ENCODE results near the gene HES1. TPM values are rescaled to one million over a fixed set of nuclear protein-coding genes. Genes with fewer than 3 reads are reported as not detected.

HES1 gene
- total RNA-seq, 3 donors from 2014 or later = 6.6 to 110 (median 87.2) TPM

GRCh38 chr3:194103505-194103904, 32.4 kb upstream of the HES1 start:
- Histone ChIP-seq H3K36me3 (no peaks in the 10 kb centered on the region), H3K27ac (no peak overlapping the region), H3K27me3 (no peaks in the 10 kb centered on the region), H3K9me3 (no peaks in the 10 kb centered on the region), H3K4me3 (no peak overlapping the region), H3K4me1 (no peaks in the 10 kb centered on the region)
- DNase-seq (ENCODE audit: low spot score in 2 of 2) = no peak
- intact Hi-C loops (cut with DNase I; ENCODE audit: low total_unique reads) = no loop called here
- no peak for TF ChIP-seq POLR2AphosphoS5 (IDR thresholded peaks at IDR 0.05)
- no peak for TF ChIP-seq CTCF (IDR thresholded peaks at IDR 0.05)
- no peak for TF ChIP-seq POLR2A (IDR thresholded peaks at IDR 0.05)

- intact Hi-C loops (cut with DNase I; ENCODE audit: low total_unique reads) = no loop called here
- H3K4me1 ChIP-seq = no peaks in the 10 kb centered on the region
These were observed 31.8 kb upstream of the HES1 start for GRCh38 chr3:194103983-194104751.

GRCh38 chr3:194105292-194105691, 30.7 kb upstream of the HES1 start:
- intact Hi-C loops (cut with DNase I; ENCODE audit: low total_unique reads) = no loop called here
- Histone ChIP-seq H3K9me3 (no peaks in the 10 kb centered on the region), H3K4me3 (no peak overlapping the region), H3K27me3 (no peaks in the 10 kb centered on the region), H3K27ac (no peak overlapping the region), H3K36me3 (no peaks in the 10 kb centered on the region), H3K4me1 (no peaks in the 10 kb centered on the region)
- TF ChIP-seq CTCF (IDR thresholded peaks at IDR 0.05) = no peak
- no peak for TF ChIP-seq POLR2A (IDR thresholded peaks at IDR 0.05)
- no peak for TF ChIP-seq POLR2AphosphoS5 (IDR thresholded peaks at IDR 0.05)
- no peak for DNase-seq (ENCODE audit: low spot score in 2 of 2)

More at GRCh38 chr3:194103983-194104751, 31.8 kb upstream of the HES1 start:
- TF ChIP-seq CTCF (IDR thresholded peaks at IDR 0.05) (no peak), POLR2AphosphoS5 (IDR thresholded peaks at IDR 0.05) (no peak), POLR2A (IDR thresholded peaks at IDR 0.05) (no peak)
- no peaks in the 10 kb centered on the region for H3K9me3 ChIP-seq
- no peak overlapping the region for H3K27ac ChIP-seq
- H3K36me3 ChIP-seq = no peaks in the 10 kb centered on the region
- no peaks in the 10 kb centered on the region for H3K27me3 ChIP-seq
- no peak for DNase-seq (ENCODE audit: low spot score in 2 of 2)
- no peak overlapping the region for H3K4me3 ChIP-seq

GRCh38 chr3:194107107-194107506, 28.8 kb upstream of the HES1 start:
- no peaks in the 10 kb centered on the region for H3K4me1 ChIP-seq
- no peaks in the 10 kb centered on the region for H3K9me3 ChIP-seq
- H3K27ac ChIP-seq = no peak overlapping the region
- H3K36me3 ChIP-seq = no peaks in the 10 kb centered on the region
- intact Hi-C loops (cut with DNase I; ENCODE audit: low total_unique reads) = no loop called here
- DNase-seq (ENCODE audit: low spot score in 2 of 2) = no peak
- no peak for TF ChIP-seq POLR2AphosphoS5 (IDR thresholded peaks at IDR 0.05)
- no peak for TF ChIP-seq POLR2A (IDR thresholded peaks at IDR 0.05)
- TF ChIP-seq CTCF (IDR thresholded peaks at IDR 0.05) = no peak
- H3K4me3 ChIP-seq = no peak overlapping the region
- H3K27me3 ChIP-seq = no peaks in the 10 kb centered on the region

- H3K27ac ChIP-seq = no peak overlapping the region
- intact Hi-C loops (cut with DNase I; ENCODE audit: low total_unique reads) = loop anchor here (2.0 kb wide), 1 partner anchor 47 kb away; no protein-coding TSS in a partner anchor
- H3K27me3 ChIP-seq = no peaks in the 10 kb centered on the region
- H3K36me3 ChIP-seq = no peaks in the 10 kb centered on the region
- H3K4me1 ChIP-seq = no peaks in the 10 kb centered on the region
- DNase-seq (ENCODE audit: low spot score in 2 of 2) = no peak
- no peak overlapping the region for H3K4me3 ChIP-seq
- H3K9me3 ChIP-seq = no peaks in the 10 kb centered on the region
- no peak for TF ChIP-seq CTCF (IDR thresholded peaks at IDR 0.05)
- no peak for TF ChIP-seq POLR2A (IDR thresholded peaks at IDR 0.05)
- no peak for TF ChIP-seq POLR2AphosphoS5 (IDR thresholded peaks at IDR 0.05)
These were observed 26.6 kb upstream of the HES1 start for GRCh38 chr3:194109192-194109863.
